NCI-H146 treated with DMSO at 0.1 percent for 48 hours (cell line): ENCODE measurements around the gene MACROD2.

Experiments
- DNase-seq: peaks from one replicate; lab custom pipeline; 2025; ENCODE audit not compliant: unreplicated experiment; lab: John Stamatoyannopoulos, UW

Gene MACROD2

GRCh38 chr20:15742087-15742486, 1746.8 kb downstream of the MACROD2 start:
- no peak for DNase-seq

GRCh38 chr20:15742627-15743026, 1747.3 kb downstream of the MACROD2 start:
- no peak for DNase-seq

GRCh38 chr20:15756002-15756753, 1760.9 kb downstream of the MACROD2 start:
- DNase-seq = no peak

- DNase-seq = no peak
Measured at GRCh38 chr20:15756754-15757115, 1761.4 kb downstream of the MACROD2 start.

- DNase-seq = no peak
Measured at GRCh38 chr20:15759594-15759993, 1764.3 kb downstream of the MACROD2 start.

- no peak for DNase-seq
Measured at GRCh38 chr20:15760001-15760621, 1764.8 kb downstream of the MACROD2 start.

- no peak for DNase-seq
Measured at GRCh38 chr20:15763366-15763765, 1768.0 kb downstream of the MACROD2 start.

GRCh38 chr20:15767586-15767985, 1772.3 kb downstream of the MACROD2 start:
- DNase-seq = no peak

- no peak for DNase-seq
Measured at GRCh38 chr20:15767999-15768741, 1772.9 kb downstream of the MACROD2 start.

- no peak for DNase-seq
Measured at GRCh38 chr20:15772826-15773225, 1777.5 kb downstream of the MACROD2 start.

GRCh38 chr20:15774926-15775325, 1779.6 kb downstream of the MACROD2 start:
- DNase-seq = no peak

GRCh38 chr20:15776770-15777466, 1781.6 kb downstream of the MACROD2 start:
- no peak for DNase-seq

- no peak for DNase-seq
Measured at GRCh38 chr20:15784020-15784419, 1788.7 kb downstream of the MACROD2 start.

GRCh38 chr20:15789079-15789478, 1793.8 kb downstream of the MACROD2 start:
- DNase-seq = no peak

- no peak for DNase-seq
Measured at GRCh38 chr20:15792855-15793254, 1797.5 kb downstream of the MACROD2 start.

GRCh38 chr20:15794409-15794808, 1799.1 kb downstream of the MACROD2 start:
- no peak for DNase-seq

- no peak for DNase-seq
Measured at GRCh38 chr20:15795305-15796019, 1800.1 kb downstream of the MACROD2 start.

- no peak for DNase-seq
Measured at GRCh38 chr20:15799871-15800270, 1804.6 kb downstream of the MACROD2 start.

- no peak for DNase-seq
Measured at GRCh38 chr20:15802020-15802419, 1806.7 kb downstream of the MACROD2 start.

GRCh38 chr20:15805154-15805553, 1809.8 kb downstream of the MACROD2 start:
- DNase-seq = no peak

- DNase-seq = no peak
Measured at GRCh38 chr20:15806105-15806504, 1810.8 kb downstream of the MACROD2 start.
